HEK293 (cell line): Measurements from ENCODE around the gene ZNF668.

Experiments
- BCL11A ChIP-seq: fragments of 450-650 bp; formaldehyde crosslinking; IDR thresholded peaks from 2 replicates; pipeline ENCODE4 v1.5.1; 2016; ENCODE audit warnings: low read depth, missing biosample characterization, missing genetic modification characterization
- ELK4 ChIP-seq: IDR thresholded peaks from 2 replicates; pipeline ENCODE4 v1.6.1; 2011; ENCODE audit warnings: mild to moderate bottlenecking, low read depth, low read length, borderline replicate concordance
- GFI1B ChIP-seq: fragments of 450-650 bp; formaldehyde crosslinking; IDR thresholded peaks from 2 replicates; pipeline ENCODE4 v1.5.1; 2016; ENCODE audit warnings: missing biosample characterization, missing genetic modification characterization
- KLF1 ChIP-seq: fragments of 450-650 bp; formaldehyde crosslinking; IDR thresholded peaks from 2 replicates; pipeline ENCODE4 v1.5.1; 2016; ENCODE audit warnings: missing biosample characterization, missing genetic modification characterization
- KLF8 ChIP-seq: fragments of 450-650 bp; formaldehyde crosslinking; IDR thresholded peaks from 2 replicates; pipeline ENCODE4 v1.5.1; 2016; ENCODE audit warnings: missing biosample characterization, missing genetic modification characterization
- MYNN ChIP-seq: fragments of 450-650 bp; formaldehyde crosslinking; IDR thresholded peaks from 2 replicates; pipeline ENCODE4 v1.5.1; 2016; ENCODE audit warnings: missing biosample characterization, missing genetic modification characterization, borderline replicate concordance
- MZF1 ChIP-seq: fragments of 450-650 bp; formaldehyde crosslinking; IDR thresholded peaks from 2 replicates; pipeline ENCODE4 v1.5.1; 2017; ENCODE audit warnings: missing biosample characterization, missing genetic modification characterization, borderline replicate concordance
- PRDM1 ChIP-seq: fragments of 450-650 bp; formaldehyde crosslinking; IDR thresholded peaks from 2 replicates; pipeline ENCODE4; 2016; ENCODE audit warnings: missing biosample characterization, missing genetic modification characterization
- PRDM4 ChIP-seq: fragments of 450-650 bp; formaldehyde crosslinking; IDR thresholded peaks from 2 replicates; pipeline ENCODE4 v1.5.1; 2017; ENCODE audit warnings: missing biosample characterization, missing genetic modification characterization
- SP2 ChIP-seq: fragments of 450-650 bp; formaldehyde crosslinking; IDR thresholded peaks from 2 replicates; pipeline ENCODE4 v1.5.1; 2016; ENCODE audit warnings: missing biosample characterization, missing genetic modification characterization
- ZBTB8A ChIP-seq: fragments of 450-650 bp; formaldehyde crosslinking; IDR thresholded peaks from 2 replicates; pipeline ENCODE4 v1.5.1; 2016; ENCODE audit warnings: missing biosample characterization, missing genetic modification characterization
- ZNF114 ChIP-seq: fragments of 450-650 bp; formaldehyde crosslinking; IDR thresholded peaks from 2 replicates; pipeline ENCODE4 v1.5.0; 2017; ENCODE audit warnings: missing biosample characterization, missing genetic modification characterization
- ZNF16 ChIP-seq: fragments of 450-650 bp; formaldehyde crosslinking; IDR thresholded peaks from 2 replicates; pipeline ENCODE4 v1.5.1; 2016; ENCODE audit warnings: low read depth, missing biosample characterization, missing genetic modification characterization
- ZNF23 ChIP-seq: fragments of 450-650 bp; formaldehyde crosslinking; IDR thresholded peaks from 2 replicates; pipeline ENCODE4 v1.5.1; 2016; ENCODE audit warnings: missing biosample characterization, missing genetic modification characterization, borderline replicate concordance
- ZNF24 ChIP-seq: fragments of 450-650 bp; formaldehyde crosslinking; IDR thresholded peaks from 2 replicates; pipeline ENCODE4 v1.5.1; 2016; ENCODE audit warnings: missing biosample characterization, missing genetic modification characterization
- ZNF311 ChIP-seq: fragments of 450-650 bp; formaldehyde crosslinking; IDR thresholded peaks from 2 replicates; pipeline ENCODE4 v1.5.1; 2017; ENCODE audit warnings: missing biosample characterization, missing genetic modification characterization, borderline replicate concordance
- ZNF354C ChIP-seq: fragments of 450-650 bp; formaldehyde crosslinking; IDR thresholded peaks from 2 replicates; pipeline ENCODE4 v1.5.1; 2016; ENCODE audit warnings: missing biosample characterization, missing genetic modification characterization, low read depth, borderline replicate concordance
- ZNF391 ChIP-seq: fragments of 450-650 bp; formaldehyde crosslinking; IDR thresholded peaks from 2 replicates; pipeline ENCODE4 v1.5.1; 2016; ENCODE audit warnings: low read depth, missing biosample characterization, missing genetic modification characterization, borderline replicate concordance
- ZNF394 ChIP-seq: fragments of 450-650 bp; formaldehyde crosslinking; IDR thresholded peaks from 2 replicates; pipeline ENCODE4 v1.5.1; 2016; ENCODE audit warnings: missing biosample characterization, missing genetic modification characterization, mild to moderate bottlenecking, moderate library complexity, borderline replicate concordance
- ZNF398 ChIP-seq: fragments of 450-650 bp; formaldehyde crosslinking; IDR thresholded peaks from 2 replicates; pipeline ENCODE4 v1.5.1; 2017; ENCODE audit warnings: missing biosample characterization, missing genetic modification characterization
- ZNF423 ChIP-seq: fragments of 450-650 bp; formaldehyde crosslinking; IDR thresholded peaks from 2 replicates; pipeline ENCODE4 v1.5.1; 2016; ENCODE audit warnings: missing biosample characterization, missing genetic modification characterization
- ZNF48 ChIP-seq: fragments of 450-650 bp; formaldehyde crosslinking; IDR thresholded peaks from 2 replicates; pipeline ENCODE4 v1.5.1; 2016; ENCODE audit warnings: missing biosample characterization, missing genetic modification characterization
- ZNF530 ChIP-seq: fragments of 450-650 bp; formaldehyde crosslinking; IDR thresholded peaks from 2 replicates; pipeline ENCODE4 v1.5.1; 2016; ENCODE audit warnings: low read depth, missing biosample characterization, missing genetic modification characterization
- ZNF549 ChIP-seq: fragments of 450-650 bp; IDR thresholded peaks from 2 replicates; pipeline ENCODE4 v1.5.1; 2018; ENCODE audit warnings: missing biosample characterization, missing genetic modification characterization, mild to moderate bottlenecking, inconsistent platforms, moderate library complexity
- ZNF561 ChIP-seq: fragments of 450-650 bp; IDR thresholded peaks from 2 replicates; pipeline ENCODE4 v1.5.1; 2018; ENCODE audit warnings: missing biosample characterization, missing genetic modification characterization, borderline replicate concordance
- ZNF571 ChIP-seq: fragments of 450-650 bp; formaldehyde crosslinking; IDR thresholded peaks from 2 replicates; pipeline ENCODE4 v1.5.0; 2017; ENCODE audit warnings: missing biosample characterization, missing genetic modification characterization
- ZNF623 ChIP-seq: fragments of 450-650 bp; formaldehyde crosslinking; IDR thresholded peaks from 2 replicates; pipeline ENCODE4 v1.5.1; 2016; ENCODE audit warnings: missing biosample characterization, missing genetic modification characterization
- ZNF629 ChIP-seq: fragments of 450-650 bp; formaldehyde crosslinking; IDR thresholded peaks from 2 replicates; pipeline ENCODE4 v1.5.1; 2017; ENCODE audit warnings: missing biosample characterization, missing genetic modification characterization
- ZNF677 ChIP-seq: fragments of 450-650 bp; IDR thresholded peaks from 2 replicates; pipeline ENCODE4 v1.5.0; 2018; ENCODE audit warnings: missing biosample characterization, mild to moderate bottlenecking, missing genetic modification characterization, moderate library complexity
- ZNF768 ChIP-seq: fragments of 450-650 bp; formaldehyde crosslinking; IDR thresholded peaks from 2 replicates; pipeline ENCODE4 v1.5.1; 2018; ENCODE audit warnings: missing biosample characterization, mild to moderate bottlenecking, missing genetic modification characterization
- ZSCAN30 ChIP-seq: fragments of 450-650 bp; IDR thresholded peaks from 2 replicates; pipeline ENCODE4 v1.5.1; 2018; ENCODE audit warnings: missing biosample characterization, mild to moderate bottlenecking, missing genetic modification characterization, moderate library complexity
- TF ChIP-seq, protein P1 (sequence below): fragments of 450-650 bp; formaldehyde crosslinking; optimal IDR thresholded peaks from 2 replicates; pipeline ENCODE3; 2016; ENCODE audit warnings: missing biosample characterization, mild to moderate bottlenecking, missing genetic modification characterization
- TF ChIP-seq, protein P2 (sequence below): fragments of 450-650 bp; formaldehyde crosslinking; IDR thresholded peaks from 2 replicates; pipeline ENCODE4 v1.5.1; 2016; ENCODE audit warnings: missing biosample characterization, missing genetic modification characterization

ZNF668 gene

DNA sequence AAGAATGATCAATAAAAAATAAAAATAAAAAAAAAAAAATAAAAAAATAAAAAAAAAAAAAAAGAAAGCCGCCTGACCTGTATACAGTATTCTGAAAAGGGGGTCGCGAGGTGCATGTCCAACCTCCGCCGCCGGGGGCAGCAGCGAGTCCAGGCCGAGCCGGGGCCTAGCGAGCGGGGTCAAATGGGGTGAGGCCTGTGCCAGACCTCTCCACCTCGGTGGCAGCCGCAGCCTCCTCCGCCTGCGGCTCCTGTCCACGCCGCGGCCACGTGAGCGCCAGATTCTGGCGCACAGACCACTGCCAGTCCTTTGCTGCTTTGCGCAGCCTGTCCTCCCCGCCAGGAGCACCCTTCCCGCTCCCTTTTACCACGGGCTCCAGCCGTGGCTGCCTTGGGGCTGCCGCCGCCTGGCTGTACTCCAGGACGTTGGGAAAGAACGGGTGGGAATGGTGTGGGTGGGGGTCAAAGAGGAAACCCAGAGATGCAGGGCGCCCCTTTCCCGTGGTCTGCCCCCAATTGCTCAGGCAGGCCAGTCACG, 31.7 kb upstream of the ZNF668 start (continued):
- TF ChIP-seq PRDM4 (tag by site-specific recombination) (no peak), ZNF311 (tag by site-specific recombination) (no peak), ZNF16 (tag by site-specific recombination) (no peak), ZNF394 (tag by site-specific recombination) (0 out of 2 replicates have a peak, but pooled peaks have one; percentile 25), ZNF398 (tag by site-specific recombination) (no peak), ZNF561 (tag by site-specific recombination) (no peak), ZNF677 (tag by site-specific recombination) (no peak), SP2 (tag by site-specific recombination) (no peak), BCL11A (peak; percentile 72; the same call in 1 of the 2 replicates), ZNF354C (tag by site-specific recombination) (no peak), KLF1 (tag by site-specific recombination) (peak; percentile 27; the same call in 1 of the 2 replicates), PRDM1 (no peak), ZNF423 (tag by site-specific recombination) (no peak), ZNF549 (tag by site-specific recombination) (no peak), KLF8 (tag by site-specific recombination) (peak; percentile 32; the same call in 1 of the 2 replicates), MYNN (tag by site-specific recombination) (no peak), ZSCAN30 (tag by site-specific recombination) (peak; percentile 54), ZNF530 (tag by site-specific recombination) (no peak), ZNF23 (no peak), ZNF571 (tag by site-specific recombination) (no peak), MZF1 (tag by site-specific recombination) (no peak), ELK4 (no peak), ZNF623 (0 out of 2 replicates have a peak, but pooled peaks have one; percentile 14), ZNF24 (tag by site-specific recombination) (no peak), ZNF114 (tag by site-specific recombination) (no peak), ZBTB8A (tag by site-specific recombination) (peak; percentile 76), ZNF48 (tag by site-specific recombination) (no peak), GFI1B (tag by site-specific recombination) (no peak), ZNF629 (tag by site-specific recombination) (peak; percentile 56; the same call in 1 of the 2 replicates), ZNF768 (tag by site-specific recombination) (no peak), ZNF391 (tag by site-specific recombination) (no peak)
- TF ChIP-seq, protein P1, sequence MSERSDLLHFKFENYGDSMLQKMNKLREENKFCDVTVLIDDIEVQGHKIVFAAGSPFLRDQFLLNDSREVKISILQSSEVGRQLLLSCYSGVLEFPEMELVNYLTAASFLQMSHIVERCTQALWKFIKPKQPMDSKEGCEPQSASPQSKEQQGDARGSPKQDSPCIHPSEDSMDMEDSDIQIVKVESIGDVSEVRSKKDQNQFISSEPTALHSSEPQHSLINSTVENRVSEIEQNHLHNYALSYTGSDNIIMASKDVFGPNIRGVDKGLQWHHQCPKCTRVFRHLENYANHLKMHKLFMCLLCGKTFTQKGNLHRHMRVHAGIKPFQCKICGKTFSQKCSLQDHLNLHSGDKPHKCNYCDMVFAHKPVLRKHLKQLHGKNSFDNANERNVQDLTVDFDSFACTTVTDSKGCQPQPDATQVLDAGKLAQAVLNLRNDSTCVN (tag by site-specific recombination) = peak; percentile 50
- TF ChIP-seq, protein P2, sequence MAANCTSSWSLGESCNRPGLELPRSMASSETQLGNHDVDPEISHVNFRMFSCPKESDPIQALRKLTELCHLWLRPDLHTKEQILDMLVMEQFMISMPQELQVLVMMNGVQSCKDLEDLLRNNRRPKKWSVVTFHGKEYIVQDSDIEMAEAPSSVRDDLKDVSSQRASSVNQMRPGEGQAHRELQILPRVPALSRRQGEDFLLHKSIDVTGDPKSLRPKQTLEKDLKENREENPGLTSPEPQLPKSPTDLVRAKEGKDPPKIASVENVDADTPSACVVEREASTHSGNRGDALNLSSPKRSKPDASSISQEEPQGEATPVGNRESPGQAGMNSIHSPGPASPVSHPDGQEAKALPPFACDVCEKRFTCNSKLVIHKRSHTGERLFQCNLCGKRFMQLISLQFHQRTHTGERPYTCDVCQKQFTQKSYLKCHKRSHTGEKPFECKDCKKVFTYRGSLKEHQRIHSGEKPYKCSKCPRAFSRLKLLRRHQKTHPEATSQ (tag by site-specific recombination) = 0 out of 2 replicates have a peak, but pooled peaks have one; percentile 37
